HepG2 (cell line): ENCODE measurements around the gene MTCL1.

ENCODE experiments used
- CTCF ChIP-seq: sonication (generic); formaldehyde crosslinking; IDR thresholded peaks from 2 replicates; pipeline ENCODE4 v1.5.0; 2020; ENCODE audit warnings: mild to moderate bottlenecking, missing genetic modification reagents, moderate library complexity
- PRDM15 ChIP-seq: sonication (generic); formaldehyde crosslinking; IDR thresholded peaks from 2 replicates; pipeline ENCODE4 v1.4.0; 2020; ENCODE audit warnings: missing genetic modification reagents

DNA sequence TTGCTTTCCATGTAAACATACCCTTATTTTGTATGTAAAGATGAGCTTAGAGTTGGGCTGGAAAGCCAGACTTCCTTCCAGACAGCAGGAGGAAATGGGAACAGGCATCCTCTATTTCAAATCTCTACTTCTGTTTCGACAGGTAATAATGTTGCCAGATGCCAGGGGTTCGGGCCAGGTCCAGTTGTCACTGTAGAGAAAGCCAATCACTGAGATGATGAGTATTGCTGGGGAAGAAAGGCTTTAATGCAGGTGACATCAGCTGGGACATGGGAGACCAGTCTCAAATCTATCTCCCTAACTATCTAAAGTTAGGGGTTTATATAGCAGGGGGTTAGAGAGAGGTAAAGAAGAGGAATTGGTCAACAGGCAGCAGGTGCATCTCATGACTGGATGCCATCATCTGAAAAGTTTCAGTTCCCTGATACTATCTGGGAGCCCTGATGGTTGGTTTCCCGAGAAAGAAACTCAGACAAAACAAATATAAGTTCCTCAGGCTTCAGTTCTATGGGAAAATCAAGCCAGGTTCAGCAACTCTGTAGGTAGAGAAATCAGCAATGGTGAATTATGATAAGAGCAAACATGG is 9.3 kb upstream of the MTCL1 start:
- no peak for TF ChIP-seq PRDM15 (CRISPR knock-in tag)
- no peak for TF ChIP-seq CTCF (CRISPR knock-in tag)
